Measurements from ENCODE around the gene ADGRG6. TPM values are rescaled to one million over a fixed set of nuclear protein-coding genes. Genes with fewer than 3 reads are reported as not detected.

ADGRG6 gene
- total RNA-seq, 4 donors from 2014 or later = 1.5 to 6.0 (median 3.2) TPM

GRCh38 chr6:142463988-142464387 is 162.2 kb downstream of the ADGRG6 start:
- no peak overlapping the region for H3K27ac ChIP-seq
- in situ Hi-C loops (cut with MboI; ENCODE audit: low sequenced_read_pairs in 4 of 4) (no loop called here), intact Hi-C loops (cut with DNase I; ENCODE audit: low total_unique reads) (no loop called here)
- ATAC-seq (no peak), DNase-seq (no peak)
- H3K27me3 ChIP-seq = no peaks in the 10 kb centered on the region
- H3K4me3 ChIP-seq = no peak overlapping the region
- H3K9me3 ChIP-seq = no peaks in the 10 kb centered on the region
- H3K36me3 ChIP-seq = no peaks in the 10 kb centered on the region
- no peaks in the 10 kb centered on the region for H3K4me1 ChIP-seq
- TF ChIP-seq POLR2A (IDR thresholded peaks at IDR 0.05) (no peak), CTCF (IDR thresholded peaks at IDR 0.05 in 4 of 5, conservative IDR thresholded peaks at IDR 0.05 in 1 of 5) (no peak)

DNA sequence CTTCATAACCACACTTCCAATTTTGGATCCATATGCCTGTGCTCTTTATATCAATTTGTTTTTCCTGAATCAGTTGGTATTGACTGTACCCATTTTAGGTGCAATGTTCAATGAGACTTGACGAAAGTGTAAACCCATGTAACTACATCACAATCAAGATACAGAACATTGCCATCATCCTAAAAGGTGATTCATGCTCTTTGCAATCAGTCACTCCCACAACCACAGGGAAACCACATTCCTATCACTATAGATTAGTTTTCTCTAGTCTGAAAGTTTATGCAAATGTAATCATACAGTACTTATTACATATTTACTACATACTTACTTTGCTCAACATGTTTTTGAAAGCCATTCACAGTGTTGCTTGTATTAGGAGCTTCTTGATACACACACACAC is 167.4 kb downstream of the ADGRG6 start:
- Histone ChIP-seq H3K27ac (no peak overlapping the region), H3K27me3 (no peaks in the 10 kb centered on the region), H3K4me3 (no peak overlapping the region), H3K9me3 (no peaks in the 10 kb centered on the region), H3K4me1 (no peaks in the 10 kb centered on the region), H3K36me3 (no peaks in the 10 kb centered on the region)
- DNase-seq = no peak
- no peak for TF ChIP-seq POLR2A (IDR thresholded peaks at IDR 0.05)
- TF ChIP-seq CTCF (IDR thresholded peaks at IDR 0.05 in 4 of 5, conservative IDR thresholded peaks at IDR 0.05 in 1 of 5) = no peak
- in situ Hi-C loops (cut with MboI; ENCODE audit: low sequenced_read_pairs in 4 of 4) = no loop called here
- no peak for ATAC-seq
- intact Hi-C loops (cut with DNase I; ENCODE audit: low total_unique reads) = no loop called here

DNA sequence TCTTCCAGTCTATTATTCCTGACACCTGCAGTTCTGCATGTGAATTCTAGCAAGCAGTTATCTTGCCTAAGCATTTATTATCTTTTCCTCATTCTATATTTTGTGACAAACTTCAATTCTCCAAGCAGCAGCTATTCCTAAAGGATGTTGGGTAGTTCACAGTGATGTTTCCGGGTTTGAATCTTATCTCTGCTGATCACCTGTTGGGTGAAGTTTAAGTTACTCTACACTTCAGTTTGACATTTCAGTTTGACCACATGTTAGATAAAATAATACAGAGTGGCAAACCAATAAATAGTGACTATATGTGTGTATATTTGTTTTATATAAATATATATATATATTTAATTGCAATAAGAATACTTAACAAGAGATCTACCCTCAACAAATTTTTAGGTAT is 168.6 kb downstream of the ADGRG6 start:
- Histone ChIP-seq H3K9me3 (no peaks in the 10 kb centered on the region), H3K36me3 (no peaks in the 10 kb centered on the region), H3K27me3 (no peaks in the 10 kb centered on the region), H3K4me1 (no peaks in the 10 kb centered on the region), H3K4me3 (no peak overlapping the region), H3K27ac (no peak overlapping the region)
- intact Hi-C loops (cut with DNase I; ENCODE audit: low total_unique reads) = no loop called here
- ATAC-seq (no peak), DNase-seq (no peak)
- in situ Hi-C loops (cut with MboI; ENCODE audit: low sequenced_read_pairs in 4 of 4) = no loop called here
- TF ChIP-seq CTCF (IDR thresholded peaks at IDR 0.05 in 4 of 5, conservative IDR thresholded peaks at IDR 0.05 in 1 of 5) (no peak), POLR2A (IDR thresholded peaks at IDR 0.05) (no peak)

GRCh38 chr6:142474531-142475289 is 172.9 kb downstream of the ADGRG6 start:
- no peak for ATAC-seq
- Histone ChIP-seq H3K9me3 (no peaks in the 10 kb centered on the region), H3K27me3 (no peaks in the 10 kb centered on the region), H3K4me1 (no peaks in the 10 kb centered on the region), H3K27ac (no peak overlapping the region), H3K4me3 (no peak overlapping the region), H3K36me3 (no peaks in the 10 kb centered on the region)
- intact Hi-C loops (cut with DNase I; ENCODE audit: low total_unique reads) = loop anchor here (5.0 kb wide), 1 partner anchor 953 kb away; no protein-coding TSS in a partner anchor
- DNase-seq = no peak
- in situ Hi-C loops (cut with MboI; ENCODE audit: low sequenced_read_pairs in 4 of 4) = loop anchor here in 1 of 4 donors (25.0 kb wide), 1 partner anchor 938 kb away; no protein-coding TSS in a partner anchor
- TF ChIP-seq CTCF (IDR thresholded peaks at IDR 0.05 in 4 of 5, conservative IDR thresholded peaks at IDR 0.05 in 1 of 5) (peak; percentile 48 to 78 (median 75)), POLR2A (IDR thresholded peaks at IDR 0.05) (no peak)
